Measurements from ENCODE around the gene SP2.

Gene SP2

DNA sequence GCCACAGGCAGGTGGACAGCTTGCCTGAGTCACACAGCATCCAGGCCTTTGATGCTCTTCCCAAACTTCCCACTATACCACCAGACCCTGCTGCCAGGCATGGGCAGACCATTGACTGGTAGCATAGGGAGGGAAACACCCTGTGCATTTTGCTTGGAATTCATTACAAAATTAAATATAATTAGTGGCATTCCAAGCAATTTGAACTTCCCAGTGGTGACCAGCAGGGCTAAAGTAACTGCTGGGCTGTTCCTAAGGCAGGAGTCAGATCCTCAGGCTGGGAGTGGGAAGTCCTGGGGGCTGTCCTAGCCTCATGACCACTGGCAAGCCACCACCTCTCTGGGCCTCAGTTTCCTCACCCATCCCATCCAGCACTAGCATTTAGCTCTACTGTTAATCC is 57.9 kb downstream of the SP2 start:
- no peak for DNase-seq

DNA sequence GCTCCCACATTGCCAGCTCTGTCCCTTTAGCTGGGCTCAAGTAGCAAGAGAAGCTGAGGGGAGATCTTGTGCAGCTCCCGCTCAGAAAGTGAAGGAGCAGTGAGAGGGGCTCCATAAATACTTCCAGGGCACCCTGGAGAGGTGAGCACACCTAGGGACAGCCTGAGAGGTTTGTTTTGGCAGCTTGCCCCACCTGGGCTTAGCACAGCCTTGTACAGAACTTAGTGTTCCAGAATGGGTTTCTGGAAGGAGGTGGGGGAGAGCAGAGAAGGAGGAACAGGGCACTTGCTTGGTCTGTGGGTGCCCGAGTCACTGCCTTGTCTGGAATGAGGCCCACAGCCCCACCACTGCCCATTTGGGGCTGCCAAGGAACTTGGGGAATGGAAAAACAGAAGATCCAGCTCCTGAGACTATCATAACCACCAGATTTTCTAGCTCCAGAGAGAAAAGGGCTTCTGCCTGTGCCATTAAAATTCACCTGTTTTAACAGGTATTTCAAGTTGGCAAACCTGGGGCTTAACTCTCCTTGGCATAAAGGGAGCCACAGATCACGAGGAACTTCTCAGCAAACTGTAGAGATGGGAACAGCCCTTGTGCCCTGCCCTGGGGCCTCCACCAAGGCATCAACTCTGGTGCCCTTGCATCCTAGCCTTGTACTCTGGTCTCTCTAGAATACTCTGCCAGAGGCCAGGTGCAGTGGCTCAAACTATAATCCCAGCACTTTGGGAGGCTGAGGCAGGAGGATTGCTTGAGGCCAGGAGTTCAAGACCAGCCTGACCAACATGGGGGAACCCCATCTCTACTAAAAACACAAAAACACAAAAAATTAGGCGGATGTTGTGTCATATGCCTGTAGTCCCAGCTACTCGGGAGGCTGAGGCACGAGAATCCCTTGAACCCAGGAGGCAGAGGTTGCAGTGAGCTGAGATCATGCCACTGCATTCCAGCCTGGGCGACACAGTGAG is 59.7 kb downstream of the SP2 start:
- DNase-seq = no peak

DNA sequence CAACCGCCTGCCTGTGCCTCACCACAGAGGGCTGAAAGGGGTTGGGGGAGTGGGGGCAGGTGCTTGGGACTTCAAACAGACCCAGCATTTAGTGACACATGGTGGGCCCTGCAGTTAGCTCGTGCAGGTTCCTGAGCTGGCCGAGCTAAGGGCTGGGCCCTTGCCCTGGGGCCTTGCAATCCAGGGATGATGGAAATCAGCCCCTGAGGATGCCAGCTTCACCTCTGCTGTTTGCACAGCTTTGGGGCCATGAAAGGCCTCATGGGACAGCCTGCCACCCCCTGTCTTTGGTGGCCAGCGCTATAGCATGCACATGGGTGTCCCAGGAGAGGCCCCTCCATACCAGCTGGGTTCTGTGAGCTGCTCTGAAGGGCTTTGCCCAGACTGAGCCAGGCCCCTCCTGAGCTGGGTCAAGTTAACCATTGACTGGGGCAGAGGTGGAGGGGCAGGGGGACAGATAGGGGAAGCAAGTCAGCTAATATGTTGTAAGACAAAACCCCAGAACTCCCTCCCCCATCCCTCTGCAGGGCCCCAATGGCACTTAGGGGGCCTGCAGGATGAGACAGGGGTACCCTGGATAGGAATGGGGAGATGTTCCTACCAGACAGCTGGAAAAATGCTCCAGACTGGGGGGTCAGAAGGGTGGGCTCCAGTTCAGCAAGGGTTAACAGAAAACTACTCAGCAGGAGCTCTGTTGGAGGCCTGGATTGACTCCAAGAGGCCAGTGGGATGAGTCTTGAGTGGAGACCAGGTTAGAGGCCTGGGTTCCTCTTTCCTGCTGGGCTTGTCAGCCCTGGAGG is 61.0 kb downstream of the SP2 start:
- no peak for DNase-seq

DNA sequence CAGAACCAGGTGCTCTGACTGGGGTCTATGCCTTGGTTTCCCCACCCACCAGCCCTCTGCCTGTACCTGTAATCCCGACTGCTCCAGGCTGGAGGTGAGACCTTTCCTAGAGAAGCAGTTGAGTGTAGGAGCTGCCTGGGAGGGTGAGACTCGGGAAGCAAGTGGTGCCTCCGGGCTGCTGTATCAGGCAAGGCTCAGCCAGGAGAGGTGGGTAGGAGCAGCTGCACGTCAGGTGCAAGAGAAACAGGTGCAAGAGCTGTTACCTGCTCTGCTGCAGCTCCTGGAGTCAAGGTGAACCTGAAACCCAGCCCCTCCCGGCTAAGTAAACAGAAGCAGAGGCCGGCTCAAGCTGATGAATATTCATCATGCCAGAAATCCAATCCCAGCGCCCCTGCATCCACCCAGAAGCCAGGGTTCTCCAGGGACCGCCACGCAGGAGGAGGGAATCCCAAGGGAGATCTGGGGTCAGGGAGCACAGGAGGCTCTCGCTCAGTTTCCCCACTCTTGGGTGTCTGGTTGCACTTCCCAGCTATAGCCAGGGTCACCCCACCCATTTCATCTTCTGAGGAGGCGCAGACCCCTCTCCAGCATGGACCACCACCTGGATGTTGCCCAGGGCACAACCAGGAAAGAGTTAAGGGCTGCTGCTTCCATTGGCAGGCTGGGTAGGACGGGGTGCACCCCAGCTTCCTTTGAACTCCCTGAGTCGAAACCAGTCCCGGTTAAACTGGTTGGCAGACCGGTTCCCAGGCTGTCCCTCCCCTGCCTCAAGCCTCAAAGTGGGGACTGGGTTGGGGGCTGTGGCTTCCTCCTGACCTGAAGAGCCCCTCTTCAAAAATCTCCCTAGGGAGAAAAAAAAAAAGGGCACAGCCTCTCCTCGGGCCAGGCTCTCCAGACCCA is 61.8 kb downstream of the SP2 start, which contains the start of gene PRR15L:
TSS of gene PRR15L (minus strand) at position 293 of the 900 bp plus-strand sequence. CDS start 4,649 bp downstream, outside the sequence.
- DNase-seq = no peak

- no peak for DNase-seq
Measured at GRCh38 chr17:47959825-47960655, 64.0 kb downstream of the SP2 start.

DNA sequence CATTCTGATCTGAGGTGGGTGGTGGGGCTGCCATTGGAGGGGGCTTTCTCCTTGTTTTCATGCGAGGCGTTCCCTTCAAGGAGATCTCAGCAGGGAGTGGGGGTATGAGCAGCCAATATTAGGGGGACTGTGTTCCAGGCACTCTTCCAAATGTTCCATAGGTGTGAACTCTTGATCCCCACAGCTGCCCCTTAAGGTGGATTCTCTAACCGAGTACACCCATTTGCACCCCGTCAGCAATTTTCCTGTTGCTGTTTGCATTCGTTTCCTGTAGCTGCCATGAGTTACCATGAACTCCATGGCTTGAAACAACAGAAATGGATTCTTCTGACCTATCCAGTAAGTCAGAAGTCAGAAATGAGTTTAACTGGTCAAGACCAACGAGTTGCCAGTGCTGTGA is 65.4 kb downstream of the SP2 start:
- DNase-seq = no peak

DNA sequence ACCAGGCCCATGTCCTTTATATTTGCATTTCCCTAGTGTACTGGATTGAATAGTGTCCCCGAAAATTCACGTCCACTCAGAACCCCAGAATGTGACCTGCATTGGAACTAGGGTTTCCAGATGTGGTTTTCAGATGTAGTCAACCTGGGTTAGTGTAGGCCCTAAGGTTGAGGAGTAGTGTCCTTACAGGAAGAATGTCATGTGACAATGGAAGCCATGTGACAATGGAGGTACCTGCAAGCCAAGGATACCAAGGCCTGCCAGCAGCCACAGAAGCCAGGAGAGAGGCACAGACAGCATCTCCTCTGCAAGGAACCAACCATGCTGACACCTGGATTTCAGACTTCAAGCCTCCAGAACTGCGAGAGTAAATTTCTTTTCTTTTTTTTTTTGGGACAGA is 66.9 kb downstream of the SP2 start:
- no peak for DNase-seq

- no peak for DNase-seq
Measured at GRCh38 chr17:47964856-47965255, 68.8 kb downstream of the SP2 start.

DNA sequence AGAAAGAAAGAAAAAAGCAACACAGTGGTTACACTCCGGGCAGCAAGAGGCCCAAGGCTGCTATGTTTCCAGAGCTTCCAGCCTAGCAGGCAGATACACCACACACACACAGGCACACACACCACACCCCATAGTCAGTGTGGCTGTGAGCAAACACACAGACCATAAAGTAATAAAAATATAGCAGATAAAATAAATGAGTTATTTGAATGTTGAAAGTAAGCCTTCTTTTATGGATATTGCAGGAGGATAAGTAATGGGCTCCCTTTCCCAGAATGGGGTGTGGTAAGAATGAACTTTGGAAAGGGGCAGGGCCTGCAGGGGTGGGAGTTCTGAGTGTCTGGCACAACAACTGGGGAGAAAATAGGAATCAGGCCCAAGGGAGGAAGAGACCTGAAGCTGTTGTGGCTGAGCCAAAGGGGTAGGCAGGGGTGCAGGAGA is 70.1 kb downstream of the SP2 start:
- DNase-seq = no peak

GRCh38 chr17:47967607-47968252 is 71.7 kb downstream of the SP2 start:
- no peak for DNase-seq

DNA sequence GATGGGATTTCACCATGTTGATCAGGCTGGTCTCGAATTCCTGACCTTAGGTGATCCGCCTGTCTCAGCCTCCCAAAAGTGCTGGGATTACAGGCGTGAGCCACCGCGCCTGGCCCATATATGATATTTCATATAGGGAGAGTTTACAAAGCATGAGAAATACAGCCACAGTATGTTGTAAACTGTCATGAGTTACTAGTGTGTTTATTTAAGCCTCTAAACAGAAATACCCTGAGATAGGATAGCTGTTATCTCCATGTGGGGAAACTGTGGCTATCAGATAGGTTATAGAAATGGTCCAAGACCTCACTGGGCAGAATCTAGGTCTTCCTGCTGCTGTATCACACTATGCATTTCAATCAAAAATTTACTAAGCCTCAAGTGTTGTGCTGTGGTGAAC is 72.8 kb downstream of the SP2 start:
- DNase-seq = no peak

DNA sequence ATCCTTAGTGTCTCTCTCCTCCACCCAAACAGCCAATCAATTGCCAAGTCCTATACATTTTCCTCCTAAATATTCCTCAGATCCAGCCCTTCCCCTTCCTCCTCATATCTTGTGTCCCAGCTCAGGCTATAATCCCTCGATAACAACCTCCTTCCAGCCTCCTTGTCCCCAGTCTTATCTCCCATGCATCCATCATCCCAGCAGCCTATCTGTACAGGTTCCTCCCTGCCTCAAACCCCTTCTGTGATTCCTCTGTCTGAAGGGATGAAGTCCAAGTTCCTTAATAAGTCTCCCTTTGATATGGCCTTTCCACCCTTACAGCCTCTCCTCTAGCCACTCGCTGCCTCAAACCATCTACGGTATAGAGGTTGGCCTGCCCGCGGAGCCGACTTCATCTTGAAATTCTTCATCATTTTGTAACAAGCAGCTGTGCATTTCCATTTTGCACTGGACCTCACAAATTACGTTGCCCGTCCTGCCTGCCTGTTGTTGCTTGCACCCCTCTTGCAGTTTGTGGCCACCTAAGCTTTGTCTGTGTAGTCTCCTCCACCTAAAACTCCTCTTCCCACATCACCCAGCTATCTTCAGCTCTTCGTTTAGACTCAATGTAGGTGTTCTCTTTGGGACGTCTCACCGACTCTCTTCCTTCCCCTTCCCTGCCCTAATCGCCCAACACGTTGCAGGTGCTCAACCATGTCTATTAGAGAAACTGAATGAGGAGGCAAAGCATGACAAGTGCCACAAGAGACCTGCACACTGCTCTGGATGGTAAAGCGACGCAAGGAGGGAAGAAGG is 74.1 kb downstream of the SP2 start:
- DNase-seq = no peak

DNA sequence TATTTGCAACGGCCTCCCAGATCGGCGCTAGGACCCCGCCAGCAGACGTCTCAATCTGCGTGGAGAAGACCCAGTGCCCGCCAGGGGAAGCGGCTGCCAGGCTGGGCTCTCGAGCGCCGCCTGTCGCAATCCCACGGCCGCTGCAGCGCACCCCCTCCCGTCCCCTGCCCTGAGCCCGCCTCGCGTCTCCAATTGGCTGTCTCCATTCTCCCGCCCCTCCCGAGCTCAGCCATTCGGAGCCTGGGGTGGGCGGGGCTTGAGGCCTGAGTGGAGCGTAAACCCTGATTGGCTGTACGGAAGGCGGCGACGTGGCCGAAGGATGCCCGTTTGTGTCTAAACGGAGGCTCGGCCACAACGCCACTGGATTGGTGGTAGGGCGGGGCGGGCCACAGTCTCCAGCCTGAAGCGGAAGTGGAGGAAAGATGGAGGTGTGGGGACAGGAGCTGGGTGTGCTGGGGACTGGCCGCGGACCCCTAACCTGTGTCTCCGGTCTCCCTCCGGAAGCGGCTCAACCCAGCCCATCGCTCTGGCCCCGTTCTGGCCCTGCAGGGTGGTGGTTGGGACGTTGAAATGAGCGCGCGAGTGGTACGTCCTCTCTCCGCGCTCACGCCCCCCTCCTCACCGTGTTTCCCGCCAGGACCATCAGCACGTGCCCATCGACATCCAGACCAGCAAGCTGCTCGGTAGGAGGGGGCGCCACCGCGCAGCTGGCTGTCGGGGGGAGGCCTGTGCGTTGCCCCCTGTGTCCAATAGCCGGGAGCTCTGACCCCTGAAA is 74.9 kb downstream of the SP2 start, which contains the start of gene CDK5RAP3:
TSS of gene CDK5RAP3 (plus strand) at position 389 of the 775 bp plus-strand sequence. CDS start at position 423, 34 bp downstream.
- peak; percentile 98 to 99 for DNase-seq

GRCh38 chr17:47973541-47973940 is 77.5 kb downstream of the SP2 start:
- DNase-seq = no peak

- no peak for DNase-seq
Measured at GRCh38 chr17:47975189-47975822, 79.3 kb downstream of the SP2 start.

DNA sequence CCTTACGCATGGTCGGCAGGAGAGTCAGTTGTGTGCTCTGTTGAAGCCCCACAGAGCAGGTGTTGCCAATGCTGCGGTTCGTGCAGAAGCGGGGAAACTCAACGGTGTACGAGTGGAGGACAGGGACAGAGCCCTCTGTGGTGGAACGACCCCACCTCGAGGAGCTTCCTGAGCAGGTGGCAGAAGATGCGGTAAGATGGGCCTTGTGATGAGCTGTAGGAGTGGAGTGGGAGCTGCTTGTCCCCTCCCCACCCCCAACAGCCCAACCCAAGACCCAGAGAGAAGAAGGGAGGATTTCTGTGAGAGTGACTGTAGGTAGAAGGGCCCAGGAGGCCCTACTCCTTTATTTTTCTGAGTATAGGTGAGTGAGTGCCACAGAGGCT is 79.8 kb downstream of the SP2 start:
- DNase-seq = no peak

GRCh38 chr17:47978324-47978723 is 82.3 kb downstream of the SP2 start:
- DNase-seq = peak in 1 of 2 experiments; percentile 30
